D341Med (cell line): Measurements from ENCODE around the gene ARMH4.

Source experiments
- DNase-seq: peaks from one replicate; pipeline ENCODE4 v3.0.0; 2012; ENCODE audit warnings: low spot score

Gene ARMH4

DNA sequence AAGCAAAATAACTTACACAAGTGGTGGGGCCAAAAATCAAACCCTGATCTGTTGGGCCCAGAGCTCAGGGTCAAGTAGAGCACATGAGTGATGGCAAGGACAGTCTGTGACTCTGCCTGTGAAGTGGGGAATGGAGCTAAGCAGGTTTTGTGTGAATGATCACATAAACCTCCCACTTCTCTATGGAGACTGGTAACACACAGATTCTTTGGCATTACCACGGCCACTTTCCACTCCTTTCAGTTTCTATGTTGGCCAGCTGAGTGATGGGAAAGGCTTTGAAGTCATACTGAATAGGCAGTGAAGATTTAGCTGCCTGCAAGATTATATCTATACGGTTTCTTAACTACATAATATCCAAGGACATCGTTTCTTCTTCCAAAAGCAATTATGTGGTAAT is 97.9 kb downstream of the ARMH4 start:
- no peak for DNase-seq

DNA sequence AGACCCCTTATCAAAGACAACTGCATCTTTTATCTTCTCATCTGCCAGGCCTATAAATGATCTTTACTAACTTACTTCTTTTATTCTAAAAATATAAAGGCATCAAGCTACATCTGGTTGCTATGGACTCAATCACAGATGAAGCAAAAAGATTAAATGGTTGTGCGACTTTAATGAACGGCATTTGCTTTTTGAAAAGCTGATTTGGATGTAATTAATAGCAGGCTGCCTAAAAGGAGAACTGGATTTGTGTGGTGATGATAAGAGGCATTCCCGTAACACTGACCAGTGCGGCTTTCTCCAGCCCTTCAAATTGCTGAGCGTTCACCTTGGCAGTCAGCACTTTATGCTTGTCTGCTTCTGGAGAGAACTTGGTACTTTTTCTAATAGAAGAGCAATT is 103.8 kb downstream of the ARMH4 start:
- DNase-seq: no peak

DNA sequence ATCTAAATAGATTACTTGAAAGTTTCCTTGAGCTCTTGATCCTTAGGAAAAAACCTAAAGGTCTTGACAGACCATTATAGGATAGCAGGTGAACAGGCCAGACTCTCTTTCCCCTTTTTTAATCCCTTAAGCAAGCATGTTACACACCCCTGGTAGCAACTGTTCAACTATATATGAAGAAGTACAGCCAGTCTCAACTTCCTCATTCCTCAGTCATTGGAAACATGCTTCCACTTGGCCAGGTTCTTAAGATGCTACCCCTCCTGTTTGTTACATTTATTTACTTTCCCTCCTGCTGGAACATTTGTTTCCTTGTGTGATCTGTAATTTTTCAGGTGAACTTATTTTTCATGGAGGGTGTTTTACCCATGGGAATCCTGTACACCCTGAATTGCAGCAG is 124.1 kb downstream of the ARMH4 start:
- no peak for DNase-seq

DNA sequence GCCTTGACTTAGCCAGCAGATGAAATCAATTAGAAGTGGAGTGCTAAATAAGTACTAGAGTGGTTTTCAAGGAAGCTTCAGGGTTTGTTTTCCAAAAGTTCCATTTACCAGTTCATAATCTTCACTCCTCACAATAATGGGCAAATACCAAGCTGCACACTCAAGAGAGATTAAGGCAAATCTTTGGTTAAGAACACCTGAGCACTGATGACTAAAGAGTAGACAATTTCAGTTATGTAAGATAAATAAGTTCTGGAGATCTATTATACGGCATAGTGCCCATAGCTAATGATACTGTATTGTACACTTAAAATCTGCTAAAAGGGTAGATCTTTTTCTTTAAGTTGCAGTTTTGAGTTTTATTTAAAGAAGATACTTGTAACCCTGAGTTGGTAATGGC is 125.0 kb downstream of the ARMH4 start:
- DNase-seq: no peak

DNA sequence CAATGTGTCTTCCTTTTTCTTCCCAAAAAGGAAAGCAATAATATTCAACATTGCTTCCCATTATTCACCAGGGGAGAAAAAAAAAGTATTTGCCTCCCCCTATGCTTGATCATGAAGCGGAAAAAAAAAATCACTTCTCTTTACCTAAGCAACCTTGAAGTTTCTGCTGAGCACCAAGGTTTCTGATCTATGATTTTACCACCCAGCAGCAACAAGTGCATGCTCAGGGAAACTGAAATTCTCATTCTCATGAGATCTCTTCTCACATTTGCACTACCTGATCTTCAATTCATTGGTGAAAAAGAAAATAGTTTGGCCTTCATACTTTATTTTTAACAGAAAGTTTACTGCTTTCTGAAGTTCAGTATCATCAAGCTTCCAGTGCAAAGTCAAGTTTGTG is 125.8 kb downstream of the ARMH4 start:
- no peak for DNase-seq

DNA sequence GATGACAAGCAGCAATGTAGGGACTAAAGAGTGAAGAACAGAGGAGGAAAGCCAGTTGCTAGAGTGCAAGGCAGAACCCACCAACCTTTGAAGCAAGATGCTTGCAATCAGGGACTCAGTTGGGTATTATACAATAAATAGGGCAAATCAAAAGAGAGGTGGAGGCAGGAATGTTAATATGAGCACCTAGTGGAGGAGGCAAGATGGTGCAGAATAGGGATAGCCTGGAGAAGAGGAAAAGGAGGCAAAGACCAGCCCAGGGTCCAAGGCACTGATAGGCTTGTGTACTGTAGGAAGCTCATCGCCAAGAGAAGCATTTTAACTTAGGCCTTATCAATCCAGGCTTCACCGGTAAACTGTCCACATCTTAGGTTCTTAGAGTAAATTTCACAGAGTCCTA is 137.2 kb downstream of the ARMH4 start:
- DNase-seq: no peak

DNA sequence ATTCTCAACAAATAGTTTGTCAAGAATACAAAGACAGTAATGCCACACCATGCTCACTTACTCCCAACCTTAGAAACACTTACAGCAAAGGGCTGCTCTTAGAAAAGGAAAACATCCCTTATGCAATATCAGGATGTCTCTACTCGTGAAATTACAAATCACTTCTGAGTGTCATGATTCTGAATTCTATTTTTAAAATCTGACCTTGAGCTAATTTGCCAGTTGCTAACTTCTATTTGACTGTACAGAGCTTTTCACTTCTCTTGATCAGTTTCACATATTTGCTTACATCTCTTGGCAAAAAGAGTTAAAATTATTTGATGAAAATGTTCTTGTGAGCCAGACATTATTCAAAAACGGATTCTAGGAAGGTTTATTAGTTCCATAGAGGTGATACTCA is 149.4 kb downstream of the ARMH4 start:
- DNase-seq: no peak

DNA sequence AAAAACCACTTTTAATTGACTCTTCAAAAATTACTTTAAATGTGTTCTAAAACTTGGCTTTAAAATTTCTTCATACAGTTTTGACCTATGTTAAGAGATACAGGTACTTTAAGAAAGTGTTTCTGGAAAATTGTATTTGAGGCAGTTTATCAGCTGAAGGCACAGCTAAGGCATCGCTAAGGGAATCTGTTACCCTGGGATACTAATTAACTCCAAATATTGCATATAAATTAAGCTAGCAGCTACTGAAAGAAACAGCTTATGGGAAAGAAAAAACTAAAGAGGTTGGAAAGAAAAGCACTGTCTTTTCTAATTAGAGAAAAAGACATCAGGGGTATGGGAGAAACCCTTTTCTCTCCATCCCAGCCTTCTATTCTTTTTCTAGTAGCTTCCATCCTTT is 152.0 kb downstream of the ARMH4 start:
- no peak for DNase-seq

DNA sequence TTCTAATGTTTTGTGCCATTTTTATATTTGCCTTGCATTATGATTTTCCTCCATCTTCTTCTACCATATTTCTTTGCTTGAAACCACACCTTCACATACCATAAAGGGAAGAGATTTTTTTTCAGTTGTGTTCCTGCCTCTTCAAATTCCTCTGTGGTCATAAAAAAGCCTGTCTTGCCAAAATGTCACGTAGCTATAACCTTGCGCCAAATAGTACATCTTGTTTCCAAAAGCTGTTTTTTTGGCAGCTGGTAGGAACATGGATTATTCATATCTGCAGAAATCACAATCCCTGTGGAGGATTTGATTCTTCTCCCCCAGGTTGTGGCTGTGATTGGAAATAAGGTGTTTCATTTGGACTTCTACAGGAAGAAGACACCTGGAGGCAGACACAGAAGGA is 152.5 kb downstream of the ARMH4 start:
- DNase-seq: no peak

DNA sequence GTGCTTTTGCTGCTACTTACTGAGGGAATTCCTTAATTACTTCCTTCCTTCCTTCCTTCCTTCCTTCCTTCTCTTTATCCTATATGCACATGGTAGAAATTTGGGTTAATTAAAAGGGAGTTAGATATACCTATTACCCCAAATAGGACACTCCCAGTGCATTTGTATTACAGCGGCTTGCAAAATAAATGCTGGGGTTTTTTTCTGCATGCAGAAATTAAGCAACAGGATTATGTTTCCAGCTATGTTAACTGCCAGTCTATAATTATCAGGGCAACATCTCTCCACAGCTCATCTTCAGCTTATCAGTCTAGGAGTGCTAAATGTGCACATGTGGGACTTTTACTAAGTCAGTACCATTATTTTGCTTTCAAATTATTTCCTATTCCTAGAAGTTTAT is 153.2 kb downstream of the ARMH4 start:
- DNase-seq: no peak

DNA sequence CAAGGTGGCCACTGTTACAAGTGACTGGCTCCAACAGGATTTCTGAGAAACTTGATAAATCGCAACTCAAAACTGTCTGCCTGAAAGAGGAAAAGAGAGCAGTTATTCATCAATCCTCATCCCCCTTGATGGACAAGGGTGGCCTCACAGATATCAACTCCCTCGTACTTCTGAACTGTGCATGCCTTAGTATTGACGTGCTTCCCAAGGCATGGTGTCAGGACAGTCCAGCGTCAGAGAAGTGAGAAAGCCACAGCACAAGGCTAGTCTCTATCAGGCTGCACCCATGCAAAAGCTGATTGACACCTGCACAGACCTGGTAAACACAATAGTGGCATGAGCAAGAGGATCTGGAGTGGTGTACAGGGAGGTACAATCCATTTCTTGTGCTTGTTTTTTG is 160.7 kb downstream of the ARMH4 start:
- no peak for DNase-seq

DNA sequence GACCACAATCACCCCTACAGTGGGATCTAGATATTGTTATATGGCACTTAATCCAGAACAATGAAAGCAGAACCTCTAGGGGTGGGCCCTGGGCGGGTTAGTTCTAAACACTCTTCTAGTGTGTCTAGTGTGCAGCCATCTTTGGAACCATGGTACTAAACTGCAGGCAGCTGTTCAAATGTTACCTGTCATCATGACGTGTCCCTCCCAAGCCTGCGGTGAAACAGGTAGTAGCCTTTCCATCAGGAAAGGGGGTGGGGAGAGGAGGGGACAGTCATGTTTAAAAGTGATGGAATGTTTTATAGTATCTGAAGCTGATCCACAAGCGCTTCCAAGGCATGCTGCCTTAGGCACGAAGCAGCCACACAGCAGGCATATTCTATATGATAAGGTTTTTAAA is 163.6 kb downstream of the ARMH4 start:
- DNase-seq: no peak

DNA sequence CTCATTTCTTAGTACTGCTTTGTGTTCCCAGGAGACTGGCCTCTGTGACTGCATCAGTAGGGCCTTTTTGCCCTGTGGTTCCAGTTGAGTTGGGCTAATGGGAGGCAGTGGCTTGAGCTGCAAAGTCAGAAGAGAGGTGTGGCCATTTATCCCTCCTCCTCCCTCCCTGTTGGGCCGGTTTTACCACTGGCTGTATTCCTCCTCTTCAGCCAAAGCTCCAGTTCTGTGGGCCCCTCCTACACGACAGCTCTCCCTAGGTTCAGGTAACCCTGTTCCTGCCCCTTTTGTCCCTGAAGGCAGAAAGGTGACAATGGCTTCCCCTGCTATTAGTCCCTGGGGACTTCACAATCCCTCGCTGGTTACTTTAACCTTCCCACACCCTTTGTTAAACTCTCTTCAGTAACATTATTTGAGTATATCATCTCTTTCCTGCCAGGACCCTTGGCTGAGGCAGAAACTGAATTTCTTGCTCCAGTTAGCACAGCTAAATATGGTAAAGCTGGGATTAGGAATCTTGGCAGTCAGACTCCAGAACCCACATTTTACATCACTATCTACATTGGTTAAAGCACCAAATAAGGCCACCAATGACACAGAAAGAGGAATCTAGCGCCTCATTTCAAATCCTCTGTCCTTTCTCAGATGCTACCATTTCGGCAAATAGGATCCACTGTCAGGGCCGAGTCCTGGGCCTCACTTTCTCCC is 164.3 kb downstream of the ARMH4 start:
- DNase-seq: no peak

DNA sequence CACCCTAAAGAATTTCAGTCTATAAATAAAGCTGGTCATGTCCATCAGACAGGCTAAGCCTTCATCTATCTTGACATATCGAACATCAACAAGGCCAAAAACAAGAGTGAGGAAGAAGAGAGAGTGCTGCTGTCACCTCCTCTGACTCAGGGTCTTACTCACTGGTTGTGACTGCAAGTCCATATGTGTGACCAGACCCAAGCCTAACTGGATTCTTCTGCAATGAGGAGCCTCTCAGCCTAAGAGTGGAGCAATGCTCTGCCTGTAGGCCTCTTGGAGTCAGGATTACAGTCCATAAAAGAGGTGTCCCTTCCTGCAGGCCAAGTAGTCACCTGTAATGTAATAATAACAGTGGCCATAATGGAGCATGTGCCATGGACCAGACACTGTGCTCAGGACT is 165.0 kb downstream of the ARMH4 start:
- no peak for DNase-seq

DNA sequence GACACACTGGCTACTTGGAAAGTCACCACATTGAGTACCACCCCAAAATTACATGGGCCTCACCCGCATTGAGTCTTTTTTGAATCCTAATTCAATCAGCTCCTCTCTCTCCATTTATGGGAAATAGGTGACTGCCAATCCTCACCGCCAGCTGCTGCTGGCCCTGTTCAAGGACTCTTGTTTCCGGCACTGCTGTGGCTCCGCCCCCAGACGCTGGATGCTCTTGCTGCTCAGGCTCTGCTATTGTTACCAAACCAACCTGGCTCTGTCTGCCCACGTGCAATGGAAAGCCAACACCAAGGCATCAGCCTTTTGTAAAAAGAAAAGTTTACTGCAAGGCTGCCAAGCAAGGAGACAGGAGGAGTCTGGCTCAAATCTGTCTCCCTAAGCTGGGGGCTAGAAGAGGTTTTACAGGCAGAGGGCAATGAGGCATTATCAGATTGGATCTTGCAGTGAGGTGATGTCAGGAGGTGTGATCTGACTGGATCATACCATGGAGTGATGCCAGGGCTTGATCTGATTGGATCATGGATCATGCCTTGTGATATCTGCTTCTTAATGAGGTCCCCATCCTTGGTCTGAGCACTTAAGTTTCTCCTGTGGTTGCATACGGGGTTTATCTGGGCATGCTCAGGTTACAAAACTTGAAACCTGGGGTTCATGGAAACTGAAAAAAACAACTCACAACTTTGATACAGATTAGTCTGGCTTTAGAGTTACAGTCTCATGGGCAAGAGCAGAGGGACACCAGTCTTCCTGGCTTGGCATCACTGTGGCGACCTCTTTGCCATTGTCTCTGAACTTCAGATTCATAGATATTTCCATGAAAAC is 169.0 kb downstream of the ARMH4 start:
- DNase-seq: no peak

DNA sequence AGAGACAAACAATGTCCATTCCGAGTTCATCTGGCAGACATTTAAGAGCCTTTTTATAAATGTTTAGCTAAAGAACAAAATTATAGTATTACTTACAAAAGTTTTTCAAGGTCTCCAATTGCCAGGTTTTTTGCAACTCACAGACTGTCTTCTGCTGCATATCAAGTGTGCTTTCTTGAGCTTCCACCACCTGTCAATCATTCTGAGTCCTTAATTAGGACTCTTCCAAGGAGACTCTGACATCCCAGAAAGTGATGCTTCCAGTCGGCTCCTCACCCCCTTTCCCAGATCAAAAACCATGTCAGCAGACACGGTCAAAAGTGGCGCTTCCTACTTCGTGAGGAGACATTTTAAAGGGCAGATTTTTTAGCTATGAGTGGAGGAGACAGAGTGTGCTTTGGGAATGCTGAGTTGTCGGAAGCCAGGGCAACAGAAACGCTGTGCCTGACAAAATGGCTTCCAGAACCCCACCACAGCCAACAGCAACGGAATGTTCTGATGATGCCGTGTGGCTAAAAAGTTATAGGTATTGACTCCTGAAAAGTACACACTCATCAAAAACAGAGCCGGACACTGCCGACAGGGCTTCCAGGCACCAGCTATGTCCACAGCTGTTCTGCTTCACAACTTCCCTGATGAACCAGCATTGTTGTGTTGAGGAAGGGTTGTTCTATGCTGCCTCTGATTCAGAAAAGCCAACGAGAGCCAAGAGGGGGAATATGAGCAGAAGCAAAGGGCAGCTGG is 170.0 kb downstream of the ARMH4 start:
- no peak for DNase-seq

DNA sequence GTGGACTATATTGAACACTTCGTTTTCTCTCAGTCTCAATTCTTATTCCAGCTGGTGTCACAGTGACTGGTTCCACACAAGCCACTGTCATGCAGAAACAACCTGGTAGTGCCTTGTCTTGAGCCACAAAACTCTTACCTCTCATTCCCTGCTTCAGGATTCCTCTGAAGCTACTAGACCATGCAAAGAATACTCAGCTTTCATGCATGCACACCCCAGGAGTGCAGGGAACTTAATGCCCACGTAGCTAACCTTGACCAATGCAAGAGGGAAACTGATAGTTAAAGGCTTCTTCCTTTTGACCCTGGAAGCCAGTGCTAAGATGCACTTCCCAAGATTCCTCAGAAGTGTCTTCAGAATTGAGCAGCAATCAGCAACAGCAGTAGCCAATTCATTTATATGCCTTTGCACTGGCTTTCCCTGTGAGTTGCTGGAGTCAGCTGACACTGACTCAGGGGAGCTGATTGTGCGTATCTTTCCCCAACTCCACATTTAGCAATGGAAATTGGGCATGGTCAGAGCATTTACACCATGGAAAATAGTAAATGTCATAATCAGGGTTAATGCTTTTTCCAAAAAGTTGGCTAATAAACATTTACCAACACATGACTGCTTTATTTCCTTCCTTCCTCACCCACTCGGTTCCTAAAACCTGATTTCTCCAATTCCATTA is 172.5 kb downstream of the ARMH4 start:
- DNase-seq: no peak

DNA sequence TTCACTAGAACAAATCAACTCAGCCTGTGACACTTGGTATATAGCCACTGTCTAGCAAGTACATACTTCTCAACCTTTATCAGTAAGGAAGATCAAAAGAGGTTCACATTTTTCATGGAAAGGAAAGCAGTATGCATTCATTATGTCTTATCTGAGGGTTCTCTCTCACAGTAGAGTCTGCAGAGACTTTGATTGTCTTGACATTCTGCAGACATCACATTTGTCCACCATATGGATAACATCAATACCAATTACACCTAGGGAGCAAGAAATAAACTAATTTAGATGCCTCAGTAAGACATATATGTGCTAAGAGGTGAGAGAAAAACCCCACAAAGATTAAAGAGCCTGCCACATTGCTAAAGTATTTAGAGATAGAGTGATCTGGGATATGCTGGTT is 175.3 kb downstream of the ARMH4 start:
- no peak for DNase-seq

DNA sequence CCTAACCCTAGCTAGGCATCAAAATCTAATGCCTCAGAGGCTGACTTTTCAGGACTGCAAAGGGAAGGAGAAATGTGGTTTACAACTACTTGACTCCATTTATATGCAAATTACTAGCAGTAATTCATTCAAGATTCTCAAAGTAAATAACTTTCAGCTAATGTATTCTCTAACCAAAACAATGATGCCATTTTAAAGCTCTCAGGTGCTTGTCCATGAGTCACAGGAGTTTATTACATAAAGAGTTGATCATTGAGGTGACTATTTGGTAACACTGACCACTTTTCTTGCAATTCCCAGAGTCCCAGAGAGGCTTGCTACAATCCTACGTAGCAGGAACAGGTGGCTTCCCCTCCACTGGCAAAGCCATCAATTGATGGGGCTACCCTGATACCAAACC is 177.1 kb downstream of the ARMH4 start:
- no peak for DNase-seq

DNA sequence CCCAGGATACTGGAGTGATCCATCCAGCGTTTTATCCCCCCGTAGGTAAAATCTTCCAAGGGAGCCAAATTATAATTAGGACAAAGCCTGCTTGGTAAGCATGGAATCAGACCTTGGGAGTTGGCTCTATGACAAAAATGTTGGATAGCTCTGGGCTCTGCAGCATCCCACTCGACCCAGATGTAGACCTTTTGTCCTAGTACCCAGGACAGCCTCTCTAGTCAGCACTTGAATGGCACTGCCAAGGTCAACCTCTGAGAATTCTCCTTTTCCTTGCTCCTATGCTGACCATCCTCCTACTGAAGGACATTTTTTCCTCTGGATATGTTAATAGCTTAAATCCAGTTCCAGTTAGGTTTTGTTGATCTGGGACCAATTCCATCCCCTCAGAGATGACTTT is 181.4 kb downstream of the ARMH4 start:
- no peak for DNase-seq

DNA sequence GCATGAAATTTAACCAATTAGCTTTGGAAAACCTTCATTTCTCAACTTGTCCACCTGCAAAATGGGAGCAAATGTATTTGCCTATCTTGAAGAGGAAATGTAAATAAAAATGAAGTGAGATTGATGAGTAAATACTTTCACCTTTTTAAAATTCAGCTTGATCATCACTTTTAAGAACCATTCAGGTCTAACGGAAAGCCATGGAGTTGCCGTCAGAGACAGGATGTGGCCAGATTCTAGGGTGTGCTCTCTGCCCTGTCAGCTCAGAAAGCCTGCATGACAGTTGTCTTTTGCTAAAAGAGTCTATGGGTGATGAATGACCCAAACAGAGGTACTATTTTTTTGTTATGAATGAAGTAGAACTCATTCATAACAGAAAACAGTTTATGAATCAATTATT is 181.8 kb downstream of the ARMH4 start:
- no peak for DNase-seq

DNA sequence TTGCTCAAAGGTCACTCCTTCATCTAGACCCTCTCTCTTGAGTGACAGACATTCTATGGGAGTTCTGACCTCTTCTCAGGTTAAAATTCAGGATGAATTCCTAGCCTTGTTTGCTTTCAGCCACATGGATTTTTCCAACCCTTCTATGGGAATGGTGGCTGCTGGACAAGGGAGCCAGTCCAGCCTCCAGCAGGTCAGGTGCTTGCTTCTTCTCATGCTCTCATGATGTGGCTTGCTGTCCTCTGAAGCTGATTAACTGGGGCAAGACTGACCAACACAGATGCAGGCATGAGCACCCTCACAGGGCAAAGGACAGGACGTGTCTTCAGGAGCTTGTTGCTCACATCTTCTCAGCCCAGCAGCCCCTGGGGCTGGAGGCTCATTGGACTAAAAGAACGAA is 188.9 kb downstream of the ARMH4 start:
- DNase-seq: no peak
